Neuronal stem cell (in vitro differentiated cells): ENCODE measurements around the gene RYR2.

Experiments used
- DNase-seq: peaks from one replicate; pipeline ENCODE4 v3.0.0-alpha.2; 2013; ENCODE audit warnings: low spot score
- H2AFZ ChIP-seq: one replicate; pipeline ENCODE4 v1.6.1; 2013; ENCODE audit warnings: mild to moderate bottlenecking, low read length, inconsistent platforms
- H2AK5ac ChIP-seq: 2 replicates; pipeline ENCODE4 v1.6.1; 2013; ENCODE audit warnings: low read depth, mild to moderate bottlenecking, inconsistent platforms, low read length, moderate library complexity, mixed read lengths
- H2BK120ac ChIP-seq: 2 replicates; pipeline ENCODE4 v1.6.1; 2013; ENCODE audit warnings: low read depth, mild to moderate bottlenecking, inconsistent platforms, low read length, moderate library complexity, mixed read lengths
- H2BK12ac ChIP-seq: one replicate; pipeline ENCODE4 v1.6.1; 2013; ENCODE audit warnings: low read length, inconsistent platforms
- H2BK15ac ChIP-seq: 2 replicates; pipeline ENCODE4 v1.6.1; 2013; ENCODE audit warnings: mild to moderate bottlenecking, low read length, inconsistent platforms, mixed read lengths
- H2BK5ac ChIP-seq: one replicate; pipeline ENCODE4 v1.6.1; 2013; ENCODE audit warnings: inconsistent platforms, mild to moderate bottlenecking, low read length, moderate library complexity
- H3K14ac ChIP-seq: one replicate; pipeline ENCODE4 v1.6.1; 2013; ENCODE audit warnings: low read length, inconsistent platforms
- H3K18ac ChIP-seq: 2 replicates; pipeline ENCODE4 v1.6.1; 2013; ENCODE audit warnings: low read length, inconsistent platforms
- H3K23ac ChIP-seq: 2 replicates; pipeline ENCODE4 v1.6.1; 2013; ENCODE audit warnings: low read depth, mild to moderate bottlenecking, mixed read lengths, low read length, inconsistent platforms; ENCODE audit not compliant: poor library complexity
- H3K27ac ChIP-seq: replicated peaks from 3 replicates; pipeline ENCODE4 v1.5.1; 2013; ENCODE audit warnings: low read length, inconsistent platforms
- H3K27me3 ChIP-seq, 3 experiments: 2 replicates each; pipeline ENCODE4 v1.6.1; 2013; ENCODE audit warnings: low read length in 3 of 3, mild to moderate bottlenecking in 2 of 3, inconsistent platforms in 1 of 3, low read depth in 1 of 3, mixed read lengths in 1 of 3, moderate library complexity in 1 of 3; ENCODE audit not compliant: control insufficient read depth in 3 of 3, insufficient read depth in 3 of 3
- H3K36me3 ChIP-seq, 2 donors: replicated peaks in 1 of 2; 2 replicates each; pipeline ENCODE4 v1.6.1; 2013; ENCODE audit warnings: low read length in 2 of 2; ENCODE audit not compliant: control insufficient read depth in 2 of 2, insufficient read depth in 2 of 2
- H3K4ac ChIP-seq: 2 replicates; pipeline ENCODE4 v1.6.1; 2013; ENCODE audit warnings: inconsistent platforms, mild to moderate bottlenecking, low read length, moderate library complexity
- H3K4me1 ChIP-seq, 2 donors: 1 replicate in 1 of 2; 2 replicates in 1 of 2; pipeline ENCODE4 v1.6.1; 2013; ENCODE audit warnings: low read length in 2 of 2, low read depth in 1 of 2; ENCODE audit not compliant: control insufficient read depth in 2 of 2, insufficient read depth in 1 of 2
- H3K4me2 ChIP-seq: one replicate; pipeline ENCODE4 v1.6.1; 2013; ENCODE audit warnings: mild to moderate bottlenecking, low read length, inconsistent platforms; ENCODE audit not compliant: insufficient read depth, poor library complexity, severe bottlenecking
- H3K4me3 ChIP-seq, 2 donors: 2 replicates each; pipeline ENCODE4 v1.5.1; 2013; ENCODE audit warnings: low read length in 2 of 2, mild to moderate bottlenecking in 2 of 2, inconsistent platforms in 1 of 2, moderate library complexity in 1 of 2
- H3K79me1 ChIP-seq: one replicate; pipeline ENCODE4 v1.6.1; 2013; ENCODE audit warnings: low read depth, mild to moderate bottlenecking, inconsistent platforms, low read length, moderate library complexity
- H3K9ac ChIP-seq: one replicate; pipeline ENCODE4 v1.6.1; 2013; ENCODE audit warnings: mild to moderate bottlenecking, low read depth, low read length, inconsistent platforms; ENCODE audit not compliant: poor library complexity
- H3K9me3 ChIP-seq, 2 donors: replicated peaks in 1 of 2; 2 replicates each; pipeline versions ENCODE3 to v1.6.1; 2013; ENCODE audit warnings: low read length in 2 of 2, mild to moderate bottlenecking in 2 of 2, inconsistent platforms in 1 of 2, low read depth in 1 of 2, mixed read lengths in 1 of 2, moderate library complexity in 1 of 2; ENCODE audit not compliant: control insufficient read depth in 2 of 2, insufficient read depth in 1 of 2
- H4K8ac ChIP-seq: one replicate; pipeline ENCODE4 v1.6.1; 2013; ENCODE audit warnings: low read depth, mild to moderate bottlenecking, inconsistent platforms, low read length, moderate library complexity
- H4K91ac ChIP-seq: one replicate; pipeline ENCODE4 v1.6.1; 2013; ENCODE audit warnings: low read length, low read depth, mild to moderate bottlenecking, inconsistent platforms; ENCODE audit not compliant: poor library complexity
- WGBS, 2 donors: extraction: QIAGEN DNeasy Blood & Tissue Kit; methylation state at CpG; one replicate each; pipeline ENCODE4 v1.1.7; 2013; ENCODE audit warnings: missing lambda C conversion rate in 2 of 2, mixed read lengths in 1 of 2; ENCODE audit not compliant: insufficient read length in 2 of 2, insufficient replicate concordance in 1 of 2; ENCODE audit errors: extremely low coverage in 2 of 2; 5-methylcytosine and 5-hydroxymethylcytosine counted together

RYR2 gene

GRCh38 chr1:237016626-237017025, 25.4 kb upstream of the RYR2 start:
- Histone ChIP-seq H3K27ac (no peak overlapping the region), H3K4me3 (no peak overlapping the region), H2AFZ (no peak overlapping the region), H3K27me3 (peaks cover 0 to 5% (median 0%) of the 10 kb centered on the region in 3 experiments), H3K18ac (no peak overlapping the region), H3K4me1 (peaks cover 0 to 2% of the 10 kb centered on the region in 2 donors), H3K23ac (no peak overlapping the region), H2AK5ac (no peak overlapping the region), H3K36me3 (no peaks in the 10 kb centered on the region), H4K8ac (no peak overlapping the region), H3K9me3 (no peaks in the 10 kb centered on the region), H2BK120ac (no peak overlapping the region), H2BK5ac (no peak overlapping the region), H3K14ac (no peak overlapping the region), H2BK15ac (no peak overlapping the region), H3K4ac (no peak overlapping the region), H3K4me2 (no peak overlapping the region), H2BK12ac (no peak overlapping the region), H4K91ac (no peak overlapping the region), H3K9ac (no peak overlapping the region), H3K79me1 (no peaks in the 10 kb centered on the region)
- no peak for DNase-seq
- WGBS, 2 donors = no CpG with 5 or more reads among the region's 1 CpG

GRCh38 chr1:237018896-237019295, 23.1 kb upstream of the RYR2 start:
- H3K4ac ChIP-seq = no peak overlapping the region
- no peak overlapping the region for H2BK5ac ChIP-seq
- H2BK12ac ChIP-seq = no peak overlapping the region
- H2AFZ ChIP-seq = no peak overlapping the region
- no peaks in the 10 kb centered on the region for H3K79me1 ChIP-seq
- H2BK120ac ChIP-seq = no peak overlapping the region
- H3K4me2 ChIP-seq = no peak overlapping the region
- peaks cover 0 to 2% of the 10 kb centered on the region in 2 donors for H3K4me1 ChIP-seq
- no peak overlapping the region for H2AK5ac ChIP-seq
- H2BK15ac ChIP-seq = no peak overlapping the region
- H3K36me3 ChIP-seq = no peaks in the 10 kb centered on the region
- DNase-seq = no peak
- H3K27ac ChIP-seq = no peak overlapping the region
- H4K8ac ChIP-seq = no peak overlapping the region
- H3K27me3 ChIP-seq = no peaks in the 10 kb centered on the region
- no peaks in the 10 kb centered on the region for H3K9me3 ChIP-seq
- no peak overlapping the region for H4K91ac ChIP-seq
- no peak overlapping the region for H3K9ac ChIP-seq
- H3K14ac ChIP-seq = no peak overlapping the region
- H3K23ac ChIP-seq = no peak overlapping the region
- H3K18ac ChIP-seq = no peak overlapping the region
- H3K4me3 ChIP-seq = no peak overlapping the region

DNA sequence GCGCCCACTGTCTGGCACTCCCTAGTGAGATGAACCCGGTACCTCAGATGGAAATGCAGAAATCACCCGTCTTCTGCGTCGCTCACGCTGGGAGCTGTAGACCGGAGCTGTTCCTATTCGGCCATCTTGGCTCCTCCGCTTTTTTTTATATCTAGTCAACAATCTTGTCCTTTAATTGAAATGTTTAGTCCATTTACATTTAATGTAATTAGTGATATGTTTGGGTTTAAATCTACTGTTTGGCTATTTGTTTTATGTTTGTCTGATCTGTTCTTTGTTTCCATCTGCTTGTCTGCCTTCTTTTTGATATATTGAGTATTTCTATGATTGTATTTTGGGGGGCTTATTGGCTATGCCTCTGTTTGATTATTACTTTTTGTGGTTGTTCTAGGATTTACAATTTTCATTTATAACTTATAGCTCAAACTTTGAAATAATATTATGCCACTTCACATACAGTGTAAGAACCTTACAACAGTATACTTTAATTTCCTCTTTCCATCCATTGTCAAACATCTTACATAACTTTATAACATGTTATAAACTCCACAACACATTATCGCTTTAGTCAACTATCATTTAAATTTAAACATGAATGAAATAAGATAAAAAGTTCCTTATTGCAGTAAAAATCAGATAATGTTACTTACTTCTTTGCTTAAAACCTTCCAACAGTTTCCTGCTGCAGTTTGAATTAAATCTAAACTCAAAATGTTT, 16.5 kb upstream of the RYR2 start:
- Histone ChIP-seq H3K4me1 (no peaks in the 10 kb centered on the region), H2AK5ac (no peak overlapping the region), H3K4me2 (no peak overlapping the region), H2BK15ac (no peak overlapping the region), H3K18ac (no peak overlapping the region), H3K4me3 (no peak overlapping the region), H3K23ac (no peak overlapping the region), H2BK120ac (no peak overlapping the region), H4K91ac (no peak overlapping the region), H3K4ac (no peak overlapping the region), H3K14ac (no peak overlapping the region), H3K27ac (no peak overlapping the region), H2AFZ (no peak overlapping the region), H3K36me3 (no peaks in the 10 kb centered on the region), H3K9me3 (no peaks in the 10 kb centered on the region), H3K79me1 (no peaks in the 10 kb centered on the region), H3K9ac (no peak overlapping the region), H2BK12ac (no peak overlapping the region), H3K27me3 (no peaks in the 10 kb centered on the region), H2BK5ac (no peak overlapping the region), H4K8ac (no peak overlapping the region)
- 100% methylated on average over 1 of the region's 10 CpGs; no CpG with 5 or more reads in 1 of the 2 donors for WGBS, 2 donors
- DNase-seq = no peak

- no CpG with 5 or more reads among the region's 3 CpGs for WGBS, 2 donors
- no peak overlapping the region for H2BK15ac ChIP-seq
- H3K18ac ChIP-seq = no peak overlapping the region
- no peaks in the 10 kb centered on the region for H3K79me1 ChIP-seq
- H3K4me2 ChIP-seq = no peak overlapping the region
- H2BK5ac ChIP-seq = no peak overlapping the region
- no peak overlapping the region for H3K4ac ChIP-seq
- no peak overlapping the region for H4K8ac ChIP-seq
- H3K14ac ChIP-seq = no peak overlapping the region
- no peak overlapping the region for H2BK120ac ChIP-seq
- no peaks in the 10 kb centered on the region for H3K27me3 ChIP-seq
- no peak overlapping the region for H2AK5ac ChIP-seq
- H3K36me3 ChIP-seq = no peaks in the 10 kb centered on the region
- H3K23ac ChIP-seq = no peak overlapping the region
- no peak overlapping the region for H3K27ac ChIP-seq
- peaks cover 0 to 7% of the 10 kb centered on the region in 2 donors for H3K4me1 ChIP-seq
- no peak overlapping the region for H3K9ac ChIP-seq
- H3K9me3 ChIP-seq = no peaks in the 10 kb centered on the region
- H4K91ac ChIP-seq = no peak overlapping the region
- no peak overlapping the region for H3K4me3 ChIP-seq
- H2AFZ ChIP-seq = no peak overlapping the region
- no peak for DNase-seq
- no peak overlapping the region for H2BK12ac ChIP-seq
Measured at GRCh38 chr1:237029240-237029639, 12.7 kb upstream of the RYR2 start.
